DND-41 (cell line): ENCODE data around the gene EEF2.
"Not testable (repeated sequence)": the region's sequence is repeated elsewhere in the genome, so short reads cannot be mapped to it uniquely, and the experiment has no call there.

Experiments
- ATAC-seq: fragments of 200-7000 bp; cut with Tn5 transposase; 3 replicates; pipeline ENCODE4 v1.9.1; 2021; ENCODE audit warnings: low read depth; ENCODE audit not compliant: insufficient read depth
- DNase-seq: peaks from one replicate; pipeline ENCODE4 v3.0.0-alpha.2; 2020
- H2AFZ ChIP-seq: 2 replicates; pipeline ENCODE4 v1.6.0; 2012; ENCODE audit warnings: low read depth, low read length
- H3K27ac ChIP-seq: 2 replicates; pipeline ENCODE4 v1.5.1; 2012; ENCODE audit warnings: low read length, inconsistent platforms
- H3K27me3 ChIP-seq: fragments of 200-600 bp; sonication (generic); 2 replicates; pipeline ENCODE4 v1.6.0; 2012; ENCODE audit warnings: low read length, mild to moderate bottlenecking, inconsistent platforms; ENCODE audit not compliant: insufficient read depth, poor library complexity
- H3K36me3 ChIP-seq: 2 replicates; pipeline ENCODE4 v1.5.1; 2012; ENCODE audit warnings: low read length, inconsistent platforms; ENCODE audit not compliant: insufficient read depth
- H3K4me1 ChIP-seq: 2 replicates; pipeline ENCODE4 v1.5.1; 2012; ENCODE audit warnings: mild to moderate bottlenecking, low read length; ENCODE audit not compliant: insufficient read depth
- H3K4me2 ChIP-seq: 2 replicates; pipeline ENCODE4 v1.6.0; 2012; ENCODE audit warnings: mild to moderate bottlenecking, moderate library complexity, low read length, inconsistent platforms; ENCODE audit not compliant: insufficient read depth
- H3K4me3 ChIP-seq, 2 experiments: fragments of 200-600 bp in 1 of 2; shearing (Covaris generic) in 1 of 2; 2 replicates each; pipeline ENCODE4 v1.5.1; 2012 to 2016; ENCODE audit warnings: inconsistent platforms in 2 of 2, low read length in 2 of 2, mild to moderate bottlenecking in 2 of 2, low read depth in 1 of 2, moderate library complexity in 1 of 2
- H3K79me2 ChIP-seq: 2 replicates; pipeline ENCODE4 v1.6.0; 2012; ENCODE audit warnings: low read length, inconsistent platforms; ENCODE audit not compliant: insufficient read depth
- H3K9ac ChIP-seq: 2 replicates; pipeline ENCODE4 v1.6.0; 2012; ENCODE audit warnings: low read depth, mild to moderate bottlenecking, inconsistent platforms, low read length, moderate library complexity
- H3K9me3 ChIP-seq: 2 replicates; pipeline ENCODE4 v1.5.1; 2012; ENCODE audit warnings: low read length, moderate library complexity, mild to moderate bottlenecking, inconsistent platforms; ENCODE audit not compliant: insufficient read depth, severe bottlenecking
- H4K20me1 ChIP-seq: 2 replicates; pipeline ENCODE4 v1.6.0; 2012; ENCODE audit warnings: low read length; ENCODE audit not compliant: insufficient read depth
- CTCF ChIP-seq: IDR thresholded peaks from 2 replicates; pipeline ENCODE4 v1.5.1; 2012; ENCODE audit warnings: borderline replicate concordance, low read length, moderate library complexity, mild to moderate bottlenecking; ENCODE audit not compliant: poor library complexity, severe bottlenecking; ENCODE audit errors: extremely low read depth
- EZH2 ChIP-seq: IDR thresholded peaks from 3 replicates; pipeline ENCODE4 v1.6.1; 2012; ENCODE audit warnings: borderline replicate concordance, low read depth, mild to moderate bottlenecking, moderate library complexity, low read length, inconsistent platforms; ENCODE audit not compliant: severe bottlenecking

EEF2 gene

GRCh38 chr19:3955688-3956087, 29.6 kb downstream of the EEF2 start:
- no peak overlapping the region for H2AFZ ChIP-seq
- H3K9ac ChIP-seq: no peak overlapping the region
- H3K36me3 ChIP-seq: peaks cover 23% of the 10 kb centered on the region
- no peak overlapping the region for H3K4me2 ChIP-seq
- DNase-seq (no peak), ATAC-seq (no peak)
- H3K4me3 ChIP-seq: no peak overlapping the region
- H3K4me1 ChIP-seq: no peaks in the 10 kb centered on the region
- no peak for TF ChIP-seq CTCF
- no peak for TF ChIP-seq EZH2
- no peaks in the 10 kb centered on the region for H3K27me3 ChIP-seq
- H4K20me1 ChIP-seq: no peaks in the 10 kb centered on the region
- H3K27ac ChIP-seq: no peak overlapping the region
- H3K79me2 ChIP-seq: no peaks in the 10 kb centered on the region
- H3K9me3 ChIP-seq: no peaks in the 10 kb centered on the region

GRCh38 chr19:3955276-3955675, 30.0 kb downstream of the EEF2 start:
- not testable (repeated sequence) for H3K9ac ChIP-seq, H2AFZ ChIP-seq, H3K4me3 ChIP-seq, H3K27ac ChIP-seq, H3K27me3 ChIP-seq, H3K79me2 ChIP-seq, H4K20me1 ChIP-seq, H3K4me1 ChIP-seq, ATAC-seq, H3K4me2 ChIP-seq, H3K9me3 ChIP-seq, DNase-seq
- peaks cover 23% of the 10 kb centered on the region for H3K36me3 ChIP-seq

GRCh38 chr19:3954107-3954506, 31.2 kb downstream of the EEF2 start:
- ATAC-seq: no peak
- H3K9ac ChIP-seq: no peak overlapping the region
- H3K79me2 ChIP-seq: no peaks in the 10 kb centered on the region
- DNase-seq: no peak
- H3K4me3 ChIP-seq: no peak overlapping the region
- no peak overlapping the region for H3K27ac ChIP-seq
- TF ChIP-seq CTCF (no peak), EZH2 (no peak)
- H3K4me1 ChIP-seq: no peaks in the 10 kb centered on the region
- H3K4me2 ChIP-seq: no peak overlapping the region
- no peak overlapping the region for H2AFZ ChIP-seq
- H3K27me3 ChIP-seq: no peaks in the 10 kb centered on the region
- peaks cover 16% of the 10 kb centered on the region for H3K36me3 ChIP-seq
- no peaks in the 10 kb centered on the region for H4K20me1 ChIP-seq
- no peaks in the 10 kb centered on the region for H3K9me3 ChIP-seq

- H3K27me3 ChIP-seq, ATAC-seq, H3K27ac ChIP-seq, H3K9me3 ChIP-seq, H4K20me1 ChIP-seq, DNase-seq, H2AFZ ChIP-seq, H3K4me3 ChIP-seq, H3K4me1 ChIP-seq, H3K79me2 ChIP-seq, H3K4me2 ChIP-seq, H3K9ac ChIP-seq, H3K36me3 ChIP-seq: not testable (repeated sequence)
Observed at GRCh38 chr19:3952755-3953276, 32.4 kb downstream of the EEF2 start.
